ENCODE data around the gene CCDC3.

The CCDC3 gene

GRCh38 chr10:12896251-12896650, 105.3 kb downstream of the CCDC3 start:
- TF ChIP-seq CTCF (IDR thresholded peaks at IDR 0.05) (no peak), ZFX (IDR thresholded peaks at IDR 0.05; ENCODE audit: borderline replicate concordance) (no peak)

GRCh38 chr10:12892924-12893323, 108.6 kb downstream of the CCDC3 start:
- no peak overlapping the region for H3K27ac ChIP-seq
- TF ChIP-seq ZFX (IDR thresholded peaks at IDR 0.05; ENCODE audit: borderline replicate concordance) (no peak), CTCF (IDR thresholded peaks at IDR 0.05) (no peak)

More at GRCh38 chr10:12896251-12896650, 105.3 kb downstream of the CCDC3 start:
- H3K27ac ChIP-seq = no peak overlapping the region

GRCh38 chr10:12890958-12891357, 110.6 kb downstream of the CCDC3 start:
- no peak for TF ChIP-seq CTCF (IDR thresholded peaks at IDR 0.05)
- no peak for TF ChIP-seq ZFX (IDR thresholded peaks at IDR 0.05; ENCODE audit: borderline replicate concordance)
- H3K27ac ChIP-seq = no peak overlapping the region

- no peak overlapping the region for H3K27ac ChIP-seq
- TF ChIP-seq CTCF (IDR thresholded peaks at IDR 0.05) = no peak
- TF ChIP-seq ZFX (IDR thresholded peaks at IDR 0.05; ENCODE audit: borderline replicate concordance) = no peak
These were observed 113.0 kb downstream of the CCDC3 start for GRCh38 chr10:12888470-12888869.

GRCh38 chr10:12887780-12888179, 113.7 kb downstream of the CCDC3 start:
- TF ChIP-seq ZFX (IDR thresholded peaks at IDR 0.05; ENCODE audit: borderline replicate concordance) = no peak
- H3K27ac ChIP-seq = no peak overlapping the region

- no peak overlapping the region for H3K27ac ChIP-seq
- no peak for TF ChIP-seq CTCF (IDR thresholded peaks at IDR 0.05)
- no peak for TF ChIP-seq ZFX (IDR thresholded peaks at IDR 0.05; ENCODE audit: borderline replicate concordance)
These were observed 116.7 kb downstream of the CCDC3 start for GRCh38 chr10:12884851-12885250.

GRCh38 chr10:12880423-12880822, 121.1 kb downstream of the CCDC3 start:
- no peak overlapping the region for H3K27ac ChIP-seq
- TF ChIP-seq CTCF (IDR thresholded peaks at IDR 0.05) (no peak), ZFX (IDR thresholded peaks at IDR 0.05; ENCODE audit: borderline replicate concordance) (no peak)

- H3K27ac ChIP-seq = no peak overlapping the region
- no peak for TF ChIP-seq ZFX (IDR thresholded peaks at IDR 0.05; ENCODE audit: borderline replicate concordance)
- TF ChIP-seq CTCF (IDR thresholded peaks at IDR 0.05) = no peak
These were observed 124.4 kb downstream of the CCDC3 start for GRCh38 chr10:12877150-12877549.
